HL-60 (cell line): Measurements from ENCODE around the gene UTP14C.

Source experiments
- CTCF ChIP-seq: IDR thresholded peaks from one replicate; pipeline ENCODE4 v1.5.1; 2011; ENCODE audit warnings: low read length, control low read depth, inconsistent platforms; ENCODE audit not compliant: insufficient read depth
- GABPA ChIP-seq: IDR thresholded peaks from 2 replicates; pipeline ENCODE4 v1.6.1; 2012; ENCODE audit warnings: low read depth
- POLR2AphosphoS5 ChIP-seq: IDR thresholded peaks from 2 replicates; pipeline ENCODE4 v1.6.1; 2012; ENCODE audit warnings: low read depth
- REST ChIP-seq: IDR thresholded peaks from 2 replicates; pipeline ENCODE4 v1.6.1; 2012; ENCODE audit warnings: low read depth; ENCODE audit not compliant: insufficient replicate concordance

- TF ChIP-seq CTCF (no peak), POLR2AphosphoS5 (no peak), REST (no peak), GABPA (no peak)
Measured at GRCh38 chr13:51988988-51989618, 35.4 kb upstream of the UTP14C start.
